ENCODE results near the gene RIT2.

GRCh38 chr18:42860548-42860947 is 254.9 kb downstream of the RIT2 start:
- no peak for TF ChIP-seq POLR2A (IDR thresholded peaks at IDR 0.05; ENCODE audit: low read depth, low read length)
- no peak for TF ChIP-seq TAF1 (IDR thresholded peaks at IDR 0.05; ENCODE audit: low read depth, low read length)

Measured in GM12891 (cell line).